ENCODE data around the gene MOCS1. TPM values are rescaled to one million over a fixed set of nuclear protein-coding genes. Genes with fewer than 3 reads are reported as not detected.

Gene MOCS1
- total and polyA plus RNA-seq, 12 donors = 15.9 to 40.0 (median 20.9) TPM

DNA sequence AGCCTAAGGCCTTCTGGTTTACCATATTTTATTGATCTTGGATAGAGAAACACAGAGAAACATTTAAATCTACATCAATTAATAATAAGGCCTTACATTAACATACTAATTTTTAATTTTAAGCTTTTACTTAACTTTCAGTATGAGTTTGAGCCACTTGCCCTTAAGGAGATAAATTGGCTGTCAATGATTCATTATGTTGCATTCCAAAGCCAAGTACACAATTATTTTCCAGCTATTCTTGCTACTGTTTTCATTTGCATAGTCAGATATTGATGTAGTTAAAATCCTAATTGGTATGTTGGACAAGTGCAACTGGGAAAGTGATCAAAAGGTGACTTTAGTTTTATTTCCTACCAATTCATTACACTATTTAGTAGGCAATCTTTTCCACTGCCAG, 58.2 kb downstream of the MOCS1 start:
- no peak overlapping the region for H3K27ac ChIP-seq
- peaks cover 0 to 87% (median 9%) of the 10 kb centered on the region in 9 donors for H3K36me3 ChIP-seq
- no peaks in the 10 kb centered on the region for H3K4me1 ChIP-seq

DNA sequence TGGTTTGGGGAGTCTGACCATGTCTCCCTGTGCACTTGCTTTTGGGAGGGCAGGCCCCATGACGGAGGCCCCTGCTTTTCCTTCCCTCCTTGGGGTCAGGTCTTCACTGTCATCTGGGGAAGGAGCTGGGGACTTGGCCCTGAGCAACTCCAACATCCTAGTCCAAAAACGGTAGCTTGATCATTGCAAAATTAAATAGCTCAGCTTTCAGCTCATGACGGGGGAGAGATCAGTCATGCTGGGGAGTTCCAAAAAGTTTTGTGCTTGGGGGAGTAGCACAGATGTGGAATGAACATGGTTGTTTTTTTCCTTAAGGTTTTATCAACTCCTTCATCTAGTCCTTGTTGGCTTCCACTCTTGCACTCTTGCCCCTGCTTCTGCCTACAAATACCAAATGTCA, 60.8 kb downstream of the MOCS1 start:
- ATAC-seq (peak in 1 of 8 donors; percentile 19), DNase-seq (no peak)
- Histone ChIP-seq H3K9me3 (no peaks in the 10 kb centered on the region), H3K4me1 (no peaks in the 10 kb centered on the region), H3K27ac (no peak overlapping the region), H3K4me3 (no peak overlapping the region), H3K36me3 (peaks cover 0 to 98% (median 9%) of the 10 kb centered on the region in 9 donors), H3K27me3 (no peaks in the 10 kb centered on the region)
- WGBS, 2 donors = 83 to 88% methylated on average over 3 of the region's 3 CpGs
- TF ChIP-seq, protein P1, sequence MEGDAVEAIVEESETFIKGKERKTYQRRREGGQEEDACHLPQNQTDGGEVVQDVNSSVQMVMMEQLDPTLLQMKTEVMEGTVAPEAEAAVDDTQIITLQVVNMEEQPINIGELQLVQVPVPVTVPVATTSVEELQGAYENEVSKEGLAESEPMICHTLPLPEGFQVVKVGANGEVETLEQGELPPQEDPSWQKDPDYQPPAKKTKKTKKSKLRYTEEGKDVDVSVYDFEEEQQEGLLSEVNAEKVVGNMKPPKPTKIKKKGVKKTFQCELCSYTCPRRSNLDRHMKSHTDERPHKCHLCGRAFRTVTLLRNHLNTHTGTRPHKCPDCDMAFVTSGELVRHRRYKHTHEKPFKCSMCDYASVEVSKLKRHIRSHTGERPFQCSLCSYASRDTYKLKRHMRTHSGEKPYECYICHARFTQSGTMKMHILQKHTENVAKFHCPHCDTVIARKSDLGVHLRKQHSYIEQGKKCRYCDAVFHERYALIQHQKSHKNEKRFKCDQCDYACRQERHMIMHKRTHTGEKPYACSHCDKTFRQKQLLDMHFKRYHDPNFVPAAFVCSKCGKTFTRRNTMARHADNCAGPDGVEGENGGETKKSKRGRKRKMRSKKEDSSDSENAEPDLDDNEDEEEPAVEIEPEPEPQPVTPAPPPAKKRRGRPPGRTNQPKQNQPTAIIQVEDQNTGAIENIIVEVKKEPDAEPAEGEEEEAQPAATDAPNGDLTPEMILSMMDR (IDR thresholded peaks at IDR 0.05) = no peak
- intact Hi-C loops (cut with DNase I) = loop anchor here in 1 of 10 donors (5.0 kb wide), 1 partner anchor 429 kb away; no protein-coding TSS in a partner anchor

More for the DNA sequence above, 58.2 kb downstream of the MOCS1 start:
- ATAC-seq (no peak), DNase-seq (no peak)
- Histone ChIP-seq H3K27me3 (no peaks in the 10 kb centered on the region), H3K4me3 (no peak overlapping the region), H3K9me3 (no peaks in the 10 kb centered on the region)
- TF ChIP-seq, protein P1 (IDR thresholded peaks at IDR 0.05) = no peak
- intact Hi-C loops (cut with DNase I) = no loop called here

DNA sequence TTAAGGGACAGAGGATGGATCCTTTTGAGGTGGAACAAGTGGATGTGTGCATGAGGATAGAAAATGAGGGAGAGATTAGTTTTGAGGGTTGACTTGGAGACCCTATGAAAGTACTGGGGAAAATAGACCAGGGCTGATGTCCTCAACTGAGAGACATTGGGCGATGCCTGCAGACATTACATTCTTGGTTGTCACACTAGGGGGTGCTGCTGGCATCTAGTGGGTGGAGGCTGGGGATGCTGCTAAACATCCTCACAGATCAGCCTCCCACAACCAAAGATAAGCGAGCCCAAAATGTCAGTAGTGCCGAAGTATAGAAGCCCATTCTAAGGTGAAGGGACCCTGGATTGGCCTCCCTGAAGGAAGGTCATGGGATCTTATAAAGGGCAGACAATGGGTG, 63.3 kb downstream of the MOCS1 start:
- TF ChIP-seq, protein P1 (IDR thresholded peaks at IDR 0.05) = no peak
- no peak overlapping the region for H3K4me3 ChIP-seq
- 95 to 98% methylated on average over 3 of the region's 3 CpGs for WGBS, 2 donors
- no peak for ATAC-seq
- no peaks in the 10 kb centered on the region for H3K27me3 ChIP-seq
- DNase-seq = no peak
- H3K9me3 ChIP-seq = no peaks in the 10 kb centered on the region
- no peak overlapping the region for H3K27ac ChIP-seq
- H3K4me1 ChIP-seq = no peaks in the 10 kb centered on the region
- intact Hi-C loops (cut with DNase I) = loop anchor here in 1 of 10 donors (5.0 kb wide), 1 partner anchor 431 kb away; no protein-coding TSS in a partner anchor
- H3K36me3 ChIP-seq = peaks cover 0 to 85% (median 9%) of the 10 kb centered on the region in 9 donors

DNA sequence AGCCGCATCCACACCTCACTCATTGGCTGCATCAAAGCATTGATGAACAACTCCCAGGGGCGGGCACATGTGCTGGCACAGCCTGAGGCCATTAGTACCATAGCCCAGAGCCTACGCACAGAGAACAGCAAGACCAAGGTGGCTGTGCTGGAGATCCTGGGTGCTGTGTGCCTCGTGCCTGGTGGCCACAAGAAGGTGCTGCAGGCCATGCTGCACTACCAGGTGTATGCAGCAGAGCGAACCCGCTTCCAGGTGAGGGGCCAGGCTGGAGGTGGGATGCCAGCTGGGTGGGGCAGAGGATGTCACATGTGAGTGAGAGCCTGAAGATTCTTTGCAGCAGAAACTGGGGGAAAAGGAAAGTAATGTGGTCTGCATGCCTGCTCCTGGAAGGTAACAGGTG, 66.7 kb downstream of the MOCS1 start:
- peaks cover 0 to 54% (median 0%) of the 10 kb centered on the region in 9 donors for H3K36me3 ChIP-seq
- no peaks in the 10 kb centered on the region for H3K9me3 ChIP-seq
- TF ChIP-seq, protein P1 (IDR thresholded peaks at IDR 0.05) = no peak
- no peak overlapping the region for H3K4me3 ChIP-seq
- peaks cover 0 to 6% (median 0%) of the 10 kb centered on the region in 9 donors for H3K4me1 ChIP-seq
- ATAC-seq (no peak), DNase-seq (no peak)
- no peak overlapping the region for H3K27ac ChIP-seq
- intact Hi-C loops (cut with DNase I) = no loop called here
- 82 to 86% methylated on average over 6 of the region's 6 CpGs for WGBS, 2 donors
- H3K27me3 ChIP-seq = no peaks in the 10 kb centered on the region
